ENCODE results near the gene COL18A1.

COL18A1 gene

GRCh38 chr21:45413922-45414321, 9.0 kb downstream of the COL18A1 start:
- DNase-seq (ENCODE audit: extremely low spot score): no peak
- no peak for TF ChIP-seq CTCF (IDR thresholded peaks at IDR 0.05; ENCODE audit: control extremely low read depth, extremely low read depth, low read depth, missing control alignments)
- CTCF ChIA-PET: no interaction called here
- POLR2A ChIA-PET: no interaction called here

GRCh38 chr21:45414396-45415187, 9.6 kb downstream of the COL18A1 start:
- no peak for TF ChIP-seq CTCF (IDR thresholded peaks at IDR 0.05; ENCODE audit: control extremely low read depth, extremely low read depth, low read depth, missing control alignments)
- DNase-seq (ENCODE audit: extremely low spot score): no peak
- ChIA-PET CTCF (no interaction called here), POLR2A (no interaction called here)

GRCh38 chr21:45415188-45415942, 10.4 kb downstream of the COL18A1 start:
- ChIA-PET CTCF (no interaction called here), POLR2A (no interaction called here)
- no peak for TF ChIP-seq CTCF (IDR thresholded peaks at IDR 0.05; ENCODE audit: control extremely low read depth, extremely low read depth, low read depth, missing control alignments)

GRCh38 chr21:45415943-45416611, 11.1 kb downstream of the COL18A1 start:
- ChIA-PET CTCF (no interaction called here), POLR2A (no interaction called here)
- TF ChIP-seq CTCF (IDR thresholded peaks at IDR 0.05; ENCODE audit: control extremely low read depth, extremely low read depth, low read depth, missing control alignments): no peak
- no peak for DNase-seq (ENCODE audit: extremely low spot score)

More at GRCh38 chr21:45415188-45415942, 10.4 kb downstream of the COL18A1 start:
- no peak for DNase-seq (ENCODE audit: extremely low spot score)

GRCh38 chr21:45416620-45417019, 11.7 kb downstream of the COL18A1 start:
- no peak for DNase-seq (ENCODE audit: extremely low spot score)
- ChIA-PET CTCF (no interaction called here), POLR2A (no interaction called here)
- TF ChIP-seq CTCF (IDR thresholded peaks at IDR 0.05; ENCODE audit: control extremely low read depth, extremely low read depth, low read depth, missing control alignments): no peak

GRCh38 chr21:45417256-45417950, 12.4 kb downstream of the COL18A1 start:
- POLR2A ChIA-PET: no interaction called here
- TF ChIP-seq CTCF (IDR thresholded peaks at IDR 0.05; ENCODE audit: control extremely low read depth, extremely low read depth, low read depth, missing control alignments): no peak
- CTCF ChIA-PET: no interaction called here
- DNase-seq (ENCODE audit: extremely low spot score): no peak

All from GM10248 (cell line).